C4-2B (cell line): ENCODE measurements around the gene CYFIP2.

Experiments
- H3K27ac ChIP-seq: fragments of 450-650 bp; 2 replicates; pipeline ENCODE4 v1.5.1; 2017
- ZFX ChIP-seq: fragments of 450-650 bp; IDR thresholded peaks from 2 replicates; pipeline ENCODE4 v1.6.1; 2017
- TF ChIP-seq, protein P1 (sequence below): fragments of 450-650 bp; conservative IDR thresholded peaks from 2 replicates; pipeline ENCODE4 v1.5.1; 2017; ENCODE audit warnings: mild to moderate bottlenecking

The CYFIP2 gene

DNA sequence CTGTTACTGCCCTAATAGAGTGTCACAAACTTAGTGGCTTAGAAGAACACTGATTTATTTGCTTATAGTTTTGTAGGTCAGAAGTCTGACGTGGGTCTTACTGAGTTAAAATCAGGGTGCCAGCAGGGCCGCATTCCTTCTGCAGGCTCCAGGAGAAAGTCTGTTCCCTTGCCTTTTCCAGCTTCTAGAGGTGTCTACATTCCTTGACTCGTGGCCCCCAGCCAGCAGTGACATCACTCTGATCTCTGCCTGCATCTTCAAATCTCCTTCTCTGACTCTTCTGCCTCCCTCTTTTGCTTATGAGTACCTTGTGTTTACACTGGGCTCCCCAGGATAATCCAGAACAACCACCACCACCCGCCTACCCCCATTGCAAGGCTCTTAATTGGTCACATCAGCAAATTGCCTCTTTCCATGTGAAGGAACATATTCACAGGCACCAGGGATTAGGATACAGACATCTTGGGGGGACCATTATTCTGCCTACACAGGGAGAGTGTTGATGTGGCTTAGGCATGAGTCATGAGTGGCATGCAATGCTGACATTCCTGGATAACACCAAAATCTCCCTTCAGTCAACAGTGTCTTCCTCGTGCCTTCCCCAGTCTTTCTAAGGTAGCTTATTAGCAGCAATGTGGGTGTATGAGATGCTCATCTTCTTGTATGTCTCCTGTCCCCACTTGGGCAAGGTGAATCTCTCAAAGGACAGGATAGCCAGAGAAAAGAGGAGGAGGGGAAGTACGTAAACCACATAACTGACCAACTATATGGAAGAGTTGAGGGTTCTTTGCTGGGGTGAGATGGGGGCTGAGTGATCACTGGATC lies 24.4 kb downstream of the CYFIP2 start:
- TF ChIP-seq, protein P1, sequence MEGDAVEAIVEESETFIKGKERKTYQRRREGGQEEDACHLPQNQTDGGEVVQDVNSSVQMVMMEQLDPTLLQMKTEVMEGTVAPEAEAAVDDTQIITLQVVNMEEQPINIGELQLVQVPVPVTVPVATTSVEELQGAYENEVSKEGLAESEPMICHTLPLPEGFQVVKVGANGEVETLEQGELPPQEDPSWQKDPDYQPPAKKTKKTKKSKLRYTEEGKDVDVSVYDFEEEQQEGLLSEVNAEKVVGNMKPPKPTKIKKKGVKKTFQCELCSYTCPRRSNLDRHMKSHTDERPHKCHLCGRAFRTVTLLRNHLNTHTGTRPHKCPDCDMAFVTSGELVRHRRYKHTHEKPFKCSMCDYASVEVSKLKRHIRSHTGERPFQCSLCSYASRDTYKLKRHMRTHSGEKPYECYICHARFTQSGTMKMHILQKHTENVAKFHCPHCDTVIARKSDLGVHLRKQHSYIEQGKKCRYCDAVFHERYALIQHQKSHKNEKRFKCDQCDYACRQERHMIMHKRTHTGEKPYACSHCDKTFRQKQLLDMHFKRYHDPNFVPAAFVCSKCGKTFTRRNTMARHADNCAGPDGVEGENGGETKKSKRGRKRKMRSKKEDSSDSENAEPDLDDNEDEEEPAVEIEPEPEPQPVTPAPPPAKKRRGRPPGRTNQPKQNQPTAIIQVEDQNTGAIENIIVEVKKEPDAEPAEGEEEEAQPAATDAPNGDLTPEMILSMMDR, result no peak
- no peak overlapping the region for H3K27ac ChIP-seq

- H3K27ac ChIP-seq, result no peak overlapping the region
Observed at GRCh38 chr5:157290981-157291711, 25.2 kb downstream of the CYFIP2 start.

GRCh38 chr5:157292599-157292998 lies 26.7 kb downstream of the CYFIP2 start:
- no peak for TF ChIP-seq ZFX
- TF ChIP-seq, protein P1, result no peak
- no peak overlapping the region for H3K27ac ChIP-seq

More at GRCh38 chr5:157290981-157291711, 25.2 kb downstream of the CYFIP2 start:
- TF ChIP-seq, protein P1, result no peak
- no peak for TF ChIP-seq ZFX

DNA sequence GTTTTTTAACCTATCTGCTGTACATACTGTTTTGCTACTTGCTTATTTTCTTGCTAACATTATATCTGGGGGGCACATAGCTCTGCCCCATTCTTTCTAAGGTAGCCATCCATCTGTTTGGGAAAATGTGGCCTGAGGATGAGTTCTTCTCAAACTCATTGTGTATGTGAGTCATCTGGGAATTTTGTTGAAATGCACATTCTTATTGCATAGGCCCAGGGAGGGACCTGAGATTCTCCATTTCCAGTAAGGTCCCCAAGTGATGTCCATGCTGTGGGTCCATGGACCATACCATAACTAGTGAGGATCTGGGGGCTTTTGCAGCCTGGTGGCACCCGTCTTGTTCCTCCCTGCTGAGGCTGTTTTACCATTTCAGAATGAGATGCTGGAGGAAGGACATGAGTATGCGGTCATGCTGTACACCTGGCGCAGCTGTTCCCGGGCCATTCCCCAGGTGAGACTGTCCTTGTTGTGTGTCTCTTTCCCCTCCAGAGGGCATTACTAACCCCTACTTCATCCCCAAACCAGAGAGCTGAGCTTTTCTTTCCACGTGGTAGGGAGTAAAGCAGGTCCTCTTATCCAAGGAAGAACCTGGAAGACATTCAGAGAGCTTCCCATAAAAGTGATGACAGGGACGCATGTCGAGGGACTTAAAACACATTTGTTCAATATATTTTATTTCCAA lies 28.6 kb downstream of the CYFIP2 start:
- no peak overlapping the region for H3K27ac ChIP-seq

DNA sequence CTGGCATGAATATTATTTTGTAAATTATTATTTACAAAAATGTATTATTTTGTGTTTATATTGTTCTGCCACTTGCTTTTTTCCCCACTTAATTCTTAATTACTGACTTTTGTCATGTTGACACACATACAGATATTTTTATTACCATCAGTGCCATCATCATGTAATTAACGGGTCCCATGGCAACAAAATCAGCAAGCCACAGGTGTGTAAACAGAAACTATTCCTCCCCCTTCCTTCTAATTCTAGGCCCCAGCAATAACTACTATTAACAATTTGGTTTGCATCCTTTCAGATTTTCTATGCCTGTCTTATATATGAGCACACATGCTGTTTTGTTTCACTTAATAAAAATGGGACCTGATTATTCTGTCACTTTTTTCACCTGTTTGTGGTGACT lies 29.3 kb downstream of the CYFIP2 start:
- H3K27ac ChIP-seq, result no peak overlapping the region
- TF ChIP-seq, protein P1, result no peak
- no peak for TF ChIP-seq ZFX

More for the DNA sequence above, 28.6 kb downstream of the CYFIP2 start:
- no peak for TF ChIP-seq ZFX
- TF ChIP-seq, protein P1, result peak; percentile 30

GRCh38 chr5:157300564-157300963 lies 34.6 kb downstream of the CYFIP2 start:
- TF ChIP-seq, protein P1, result no peak
- TF ChIP-seq ZFX, result no peak
- no peak overlapping the region for H3K27ac ChIP-seq
